DOHH2 (cell line): Measurements from ENCODE around the gene DGAT2.
A peak's percentile ranks its signal among the peaks of the same experiment; 100 is the strongest.

Experiments used
- EZH2phosphoT487 ChIP-seq: fragments of 200-600 bp; sonication (generic); IDR thresholded peaks from 2 replicates; pipeline ENCODE4 v1.6.1; 2017; ENCODE audit warnings: borderline replicate concordance, mild to moderate bottlenecking, antibody characterized with exemption, low read length, moderate library complexity, mixed read lengths
- TF ChIP-seq, protein P1 (sequence below): fragments of 200-600 bp; sonication (generic); IDR thresholded peaks from one replicate; pipeline ENCODE4 v1.5.1; 2014; ENCODE audit warnings: antibody characterized with exemption, mild to moderate bottlenecking, low read depth, low read length; ENCODE audit not compliant: poor library complexity, severe bottlenecking

DNA sequence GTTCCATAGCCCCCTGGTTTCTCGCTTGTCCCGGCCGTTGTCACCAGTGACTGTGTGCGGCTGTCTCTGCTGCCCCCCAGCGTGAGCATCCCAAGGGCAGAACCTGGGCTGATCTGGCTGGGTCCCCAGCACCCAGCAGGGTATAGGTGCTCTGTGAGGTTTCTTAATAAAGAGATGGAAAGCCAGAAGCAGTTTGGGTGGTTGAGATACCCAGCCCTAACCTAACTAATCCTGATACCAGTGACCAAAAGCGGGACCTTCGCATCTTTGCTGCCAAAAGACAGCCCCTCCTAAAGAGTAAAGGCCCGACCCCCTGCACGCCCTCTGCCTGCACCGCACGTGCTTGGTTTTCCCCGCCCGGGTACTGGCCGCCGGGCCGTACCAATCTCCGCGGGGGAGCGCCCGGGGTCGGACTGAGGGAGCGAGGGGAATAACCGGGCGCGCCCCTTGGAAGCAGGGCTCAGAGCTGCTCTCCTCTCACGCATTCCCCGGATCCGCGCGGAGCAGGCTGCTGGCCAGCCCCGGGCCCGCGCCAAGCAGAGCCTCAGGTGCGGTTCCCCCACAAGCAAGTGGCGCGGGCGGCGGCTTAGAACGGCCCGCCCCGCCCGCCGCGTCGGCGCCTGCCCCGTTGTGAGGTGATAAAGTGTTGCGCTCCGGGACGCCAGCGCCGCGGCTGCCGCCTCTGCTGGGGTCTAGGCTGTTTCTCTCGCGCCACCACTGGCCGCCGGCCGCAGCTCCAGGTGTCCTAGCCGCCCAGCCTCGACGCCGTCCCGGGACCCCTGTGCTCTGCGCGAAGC lies at the start of gene DGAT2:
- TF ChIP-seq, protein P1, sequence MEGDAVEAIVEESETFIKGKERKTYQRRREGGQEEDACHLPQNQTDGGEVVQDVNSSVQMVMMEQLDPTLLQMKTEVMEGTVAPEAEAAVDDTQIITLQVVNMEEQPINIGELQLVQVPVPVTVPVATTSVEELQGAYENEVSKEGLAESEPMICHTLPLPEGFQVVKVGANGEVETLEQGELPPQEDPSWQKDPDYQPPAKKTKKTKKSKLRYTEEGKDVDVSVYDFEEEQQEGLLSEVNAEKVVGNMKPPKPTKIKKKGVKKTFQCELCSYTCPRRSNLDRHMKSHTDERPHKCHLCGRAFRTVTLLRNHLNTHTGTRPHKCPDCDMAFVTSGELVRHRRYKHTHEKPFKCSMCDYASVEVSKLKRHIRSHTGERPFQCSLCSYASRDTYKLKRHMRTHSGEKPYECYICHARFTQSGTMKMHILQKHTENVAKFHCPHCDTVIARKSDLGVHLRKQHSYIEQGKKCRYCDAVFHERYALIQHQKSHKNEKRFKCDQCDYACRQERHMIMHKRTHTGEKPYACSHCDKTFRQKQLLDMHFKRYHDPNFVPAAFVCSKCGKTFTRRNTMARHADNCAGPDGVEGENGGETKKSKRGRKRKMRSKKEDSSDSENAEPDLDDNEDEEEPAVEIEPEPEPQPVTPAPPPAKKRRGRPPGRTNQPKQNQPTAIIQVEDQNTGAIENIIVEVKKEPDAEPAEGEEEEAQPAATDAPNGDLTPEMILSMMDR = peak; percentile 59
- no peak for TF ChIP-seq EZH2phosphoT487
